HG03558 (cell line): Measurements from ENCODE around the gene METTL24.

Experiments used
- ATAC-seq: cut with Tn5 transposase; IDR thresholded peaks from one replicate; pipeline ENCODE4 v1.9.1; 2021; ENCODE audit warnings: moderate number of reproducible peaks; ENCODE audit not compliant: unreplicated experiment; ENCODE audit errors: extremely low read depth

Gene METTL24

GRCh38 chr6:110340392-110340965, 17.7 kb downstream of the METTL24 start:
- no peak for ATAC-seq

- no peak for ATAC-seq
These were observed 19.2 kb downstream of the METTL24 start for GRCh38 chr6:110338820-110339470.

- no peak for ATAC-seq
These were observed 20.7 kb downstream of the METTL24 start for GRCh38 chr6:110337486-110337885.

- no peak for ATAC-seq
These were observed 23.5 kb downstream of the METTL24 start for GRCh38 chr6:110334423-110335180.

GRCh38 chr6:110332281-110332680, 25.9 kb downstream of the METTL24 start:
- ATAC-seq = no peak

GRCh38 chr6:110331816-110332215, 26.3 kb downstream of the METTL24 start:
- ATAC-seq = no peak

- no peak for ATAC-seq
These were observed 26.8 kb downstream of the METTL24 start for GRCh38 chr6:110331390-110331789.

GRCh38 chr6:110329714-110330436, 28.3 kb downstream of the METTL24 start:
- ATAC-seq = no peak

- ATAC-seq = no peak
These were observed 28.8 kb downstream of the METTL24 start for GRCh38 chr6:110329348-110329713.

- no peak for ATAC-seq
These were observed 29.9 kb downstream of the METTL24 start for GRCh38 chr6:110328259-110328658.

GRCh38 chr6:110327391-110327790, 30.8 kb downstream of the METTL24 start:
- ATAC-seq = no peak

- no peak for ATAC-seq
These were observed 31.5 kb downstream of the METTL24 start for GRCh38 chr6:110326609-110327008.

GRCh38 chr6:110326057-110326456, 32.1 kb downstream of the METTL24 start:
- ATAC-seq = no peak

GRCh38 chr6:110325197-110325596, 33.0 kb downstream of the METTL24 start:
- no peak for ATAC-seq

GRCh38 chr6:110324548-110324947, 33.6 kb downstream of the METTL24 start:
- no peak for ATAC-seq

GRCh38 chr6:110323258-110323657, 34.9 kb downstream of the METTL24 start:
- ATAC-seq = no peak

GRCh38 chr6:110322874-110323242, 35.3 kb downstream of the METTL24 start:
- no peak for ATAC-seq

- ATAC-seq = no peak
These were observed 35.8 kb downstream of the METTL24 start for GRCh38 chr6:110322151-110322873.

GRCh38 chr6:110320307-110320706, 37.8 kb downstream of the METTL24 start:
- no peak for ATAC-seq

GRCh38 chr6:110319843-110320242, 38.3 kb downstream of the METTL24 start:
- ATAC-seq = no peak
